ENCODE data around the gene TTC33. TPM values are rescaled to one million over a fixed set of nuclear protein-coding genes. Genes with fewer than 3 reads are reported as not detected.

The TTC33 gene
- total and polyA plus RNA-seq, 2 of the 4 experiments (the other 2 are of a cell fraction) = 3.1 to 8.1 TPM

GRCh38 chr5:40502736-40503135, 253.0 kb downstream of the TTC33 start:
- no TSS peak for BruUV-seq (replicated peaks)
- dilution Hi-C loops (cut with HindIII; ENCODE audit: low sequenced_read_pairs, unreplicated experiment) (no loop called here), in situ Hi-C loops (cut with MboI; ENCODE audit: low sequenced_read_pairs) (no loop called here), intact Hi-C loops (cut with micrococcal nuclease) (loop anchor here (10.0 kb wide), 1 partner anchor 788 kb away; no protein-coding TSS in a partner anchor)
- H2BK120ac ChIP-seq (ENCODE audit: low read depth, low read length) = no peak overlapping the region
- no peak overlapping the region for H3K14ac ChIP-seq (replicated peaks; ENCODE audit: low read depth, low read length)
- H3K9me1 ChIP-seq (ENCODE audit: insufficient read depth, low read length) = no peaks in the 10 kb centered on the region
- WGBS, 2 experiments (ENCODE audit: extremely low coverage in 2 of 2, insufficient read length in 1 of 2) = no CpG with 5 or more reads among the region's 3 CpGs
- H2BK5ac ChIP-seq (ENCODE audit: low read depth, low read length, poor library complexity, severe bottlenecking) = no peak overlapping the region
- no peak overlapping the region for H3K56ac ChIP-seq (ENCODE audit: extremely low read depth, insufficient read depth, low read length)
- no peak overlapping the region for H2AK5ac ChIP-seq (ENCODE audit: low read depth, low read length)
- no peak overlapping the region for H3K4ac ChIP-seq (ENCODE audit: low read depth, low read length)
- H2BK20ac ChIP-seq (ENCODE audit: low read depth, low read length) = no peak overlapping the region
- no peak overlapping the region for H4K91ac ChIP-seq (ENCODE audit: insufficient read depth, low read depth, low read length)
- H4K20me1 ChIP-seq (ENCODE audit: insufficient read depth, low read length) = no peaks in the 10 kb centered on the region
- TF ChIP-seq BHLHE40 (IDR thresholded peaks at IDR 0.05; ENCODE audit: low read depth, low read length) (no peak), CEBPB (IDR thresholded peaks at IDR 0.05; ENCODE audit: low read depth, low read length) (no peak), RFX5 (IDR thresholded peaks at IDR 0.05; ENCODE audit: low read depth, low read length) (no peak), FOS (IDR thresholded peaks at IDR 0.05; ENCODE audit: low read depth, low read length) (no peak), RAD21 (IDR thresholded peaks at IDR 0.05; ENCODE audit: low read length) (no peak), NFE2L2 (IDR thresholded peaks at IDR 0.05; ENCODE audit: low read depth, low read length) (no peak), MAFK (IDR thresholded peaks at IDR 0.05; ENCODE audit: low read depth, low read length) (no peak), POLR2A (IDR thresholded peaks at IDR 0.05; ENCODE audit: low read depth, low read length) (no peak), SMC3 (IDR thresholded peaks at IDR 0.05; ENCODE audit: low read depth, low read length) (no peak), MAZ (IDR thresholded peaks at IDR 0.05; ENCODE audit: borderline replicate concordance, low read depth, low read length) (no peak), USF2 (IDR thresholded peaks at IDR 0.05; ENCODE audit: low read depth, low read length) (no peak), ELK1 (IDR thresholded peaks at IDR 0.05; ENCODE audit: borderline replicate concordance, low read depth, low read length) (no peak)
- H3K36me3 ChIP-seq (ENCODE audit: control insufficient read depth, insufficient read depth, low read length) = no peaks in the 10 kb centered on the region
- ATAC-seq (ENCODE audit: low read depth) (no peak), DNase-seq (no peak)
- no peaks in the 10 kb centered on the region for H3K79me1 ChIP-seq (ENCODE audit: low read depth in 1 of 2, low read length in 2 of 2)
- ChIA-PET POLR2A (ENCODE audit: unreplicated experiment) (no interaction called here), CTCF (interaction anchor here (1.0 kb wide), 1 partner anchor 85 kb away, joined by 3 read pairs; no protein-coding TSS in a partner anchor)
- H3K9ac ChIP-seq (ENCODE audit: low read depth, low read length) = no peak overlapping the region
- H2AK9ac ChIP-seq (replicated peaks; ENCODE audit: low read depth, low read length, poor library complexity) = no peak overlapping the region
- H3K23ac ChIP-seq (ENCODE audit: low read depth, low read length) = no peak overlapping the region
- no peak overlapping the region for H4K8ac ChIP-seq (ENCODE audit: low read depth in 2 of 2, low read length in 2 of 2)
- no peak overlapping the region for H3K4me3 ChIP-seq (ENCODE audit: insufficient read depth, low read depth, low read length)
- H3K4me1 ChIP-seq (ENCODE audit: control insufficient read depth, insufficient read depth, low read length) = peaks cover 2% of the 10 kb centered on the region; the same call in 1 of the 2 replicates
- no peaks in the 10 kb centered on the region for H3K27me3 ChIP-seq (ENCODE audit: control insufficient read depth, insufficient read depth, low read length)
- no peak overlapping the region for H3K4me2 ChIP-seq (ENCODE audit: low read depth, low read length)
- H3K18ac ChIP-seq (ENCODE audit: low read depth, low read length) = no peak overlapping the region
- no peak overlapping the region for H4K5ac ChIP-seq (ENCODE audit: low read depth, low read length)
- H2AFZ ChIP-seq (replicated peaks; ENCODE audit: low read length, poor library complexity) = no peak overlapping the region
- no peak overlapping the region for H3K27ac ChIP-seq (ENCODE audit: insufficient read depth, low read length)
- H2BK15ac ChIP-seq (ENCODE audit: low read depth, low read length) = no peak overlapping the region
- H3K9me3 ChIP-seq (ENCODE audit: control insufficient read depth, insufficient read depth, low read length) = no peaks in the 10 kb centered on the region

All from IMR-90 (cell line).